Measurements from ENCODE around the gene MDFIC. TPM values are rescaled to one million over a fixed set of nuclear protein-coding genes. Genes with fewer than 3 reads are reported as not detected.

The MDFIC gene
- total and polyA plus RNA-seq, 4 donors, result 3.2 to 6.6 (median 5.3) TPM

DNA sequence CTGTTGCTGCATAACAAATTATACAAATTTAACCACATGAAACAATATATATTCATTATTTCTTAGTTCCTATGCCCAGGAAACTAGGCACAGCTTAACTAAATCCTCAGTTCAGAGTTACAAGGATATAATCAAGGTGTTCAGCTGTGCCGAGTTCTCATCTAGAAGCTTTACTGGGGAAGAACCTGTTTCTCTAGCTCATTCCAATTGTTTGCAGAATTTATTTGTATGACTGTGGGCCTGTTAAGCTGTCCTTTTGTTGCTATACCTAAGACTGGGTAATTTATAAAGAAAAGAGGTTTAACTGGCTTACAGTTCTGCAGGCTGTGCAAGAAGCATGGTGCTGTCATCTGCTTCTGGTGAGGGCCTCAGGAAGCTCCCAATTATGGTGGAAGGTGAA, 21.8 kb upstream of the MDFIC start:
- DNase-seq (ENCODE audit: low spot score), result no peak
- no peak for TF ChIP-seq SP1 (IDR thresholded peaks at IDR 0.05)
- TF ChIP-seq TAF1 (conservative IDR thresholded peaks at IDR 0.05), result no peak
- TF ChIP-seq GABPA (IDR thresholded peaks at IDR 0.05 in 1 of 2, conservative IDR thresholded peaks at IDR 0.05 in 1 of 2), result no peak
- TF ChIP-seq, protein P1, sequence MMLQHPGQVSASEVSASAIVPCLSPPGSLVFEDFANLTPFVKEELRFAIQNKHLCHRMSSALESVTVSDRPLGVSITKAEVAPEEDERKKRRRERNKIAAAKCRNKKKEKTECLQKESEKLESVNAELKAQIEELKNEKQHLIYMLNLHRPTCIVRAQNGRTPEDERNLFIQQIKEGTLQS (IDR thresholded peaks at IDR 0.05), result no peak
- no peak for TF ChIP-seq NR2F2 (IDR thresholded peaks at IDR 0.05)
- TF ChIP-seq, protein P2, sequence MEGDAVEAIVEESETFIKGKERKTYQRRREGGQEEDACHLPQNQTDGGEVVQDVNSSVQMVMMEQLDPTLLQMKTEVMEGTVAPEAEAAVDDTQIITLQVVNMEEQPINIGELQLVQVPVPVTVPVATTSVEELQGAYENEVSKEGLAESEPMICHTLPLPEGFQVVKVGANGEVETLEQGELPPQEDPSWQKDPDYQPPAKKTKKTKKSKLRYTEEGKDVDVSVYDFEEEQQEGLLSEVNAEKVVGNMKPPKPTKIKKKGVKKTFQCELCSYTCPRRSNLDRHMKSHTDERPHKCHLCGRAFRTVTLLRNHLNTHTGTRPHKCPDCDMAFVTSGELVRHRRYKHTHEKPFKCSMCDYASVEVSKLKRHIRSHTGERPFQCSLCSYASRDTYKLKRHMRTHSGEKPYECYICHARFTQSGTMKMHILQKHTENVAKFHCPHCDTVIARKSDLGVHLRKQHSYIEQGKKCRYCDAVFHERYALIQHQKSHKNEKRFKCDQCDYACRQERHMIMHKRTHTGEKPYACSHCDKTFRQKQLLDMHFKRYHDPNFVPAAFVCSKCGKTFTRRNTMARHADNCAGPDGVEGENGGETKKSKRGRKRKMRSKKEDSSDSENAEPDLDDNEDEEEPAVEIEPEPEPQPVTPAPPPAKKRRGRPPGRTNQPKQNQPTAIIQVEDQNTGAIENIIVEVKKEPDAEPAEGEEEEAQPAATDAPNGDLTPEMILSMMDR (IDR thresholded peaks at IDR 0.05; ENCODE audit: low read depth, low read length, missing input control), result no peak
- no peak for TF ChIP-seq HNF4A (conservative IDR thresholded peaks at IDR 0.05)
- TF ChIP-seq YY1 (IDR thresholded peaks at IDR 0.05), result no peak
- TF ChIP-seq FOXA2 (IDR thresholded peaks at IDR 0.05), result no peak
- TF ChIP-seq, protein P3, sequence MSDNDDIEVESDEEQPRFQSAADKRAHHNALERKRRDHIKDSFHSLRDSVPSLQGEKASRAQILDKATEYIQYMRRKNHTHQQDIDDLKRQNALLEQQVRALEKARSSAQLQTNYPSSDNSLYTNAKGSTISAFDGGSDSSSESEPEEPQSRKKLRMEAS (IDR thresholded peaks at IDR 0.05), result no peak
- no peak for TF ChIP-seq FOXA1 (IDR thresholded peaks at IDR 0.05)
- Histone ChIP-seq H3K27me3 (ENCODE audit: control insufficient read depth in 4 of 4, insufficient read depth in 4 of 4, low read length in 3 of 4) (no peaks in the 10 kb centered on the region), H3K9me3 (ENCODE audit: control insufficient read depth in 4 of 4, low read length in 3 of 4) (no peaks in the 10 kb centered on the region), H3K27ac (ENCODE audit: low read depth in 1 of 2, low read length in 2 of 2) (no peak overlapping the region), H3K4me3 (ENCODE audit: low read depth in 1 of 3, low read length in 3 of 3) (no peak overlapping the region), H3K9ac (ENCODE audit: low read depth in 1 of 2, low read length in 2 of 2) (no peak overlapping the region), H3K4me1 (ENCODE audit: control insufficient read depth in 4 of 4, insufficient read depth in 4 of 4, low read length in 3 of 4) (no peaks in the 10 kb centered on the region), H3K36me3 (ENCODE audit: control insufficient read depth in 4 of 4, insufficient read depth in 3 of 4, low read depth in 1 of 4, low read length in 3 of 4) (no peaks in the 10 kb centered on the region)
- WGBS, result 86% methylated on average over 1 of the region's 1 CpG

GRCh38 chr7:114901771-114902170, 20.1 kb upstream of the MDFIC start:
- Histone ChIP-seq H3K36me3 (ENCODE audit: control insufficient read depth in 4 of 4, insufficient read depth in 3 of 4, low read depth in 1 of 4, low read length in 3 of 4) (no peaks in the 10 kb centered on the region), H3K9ac (ENCODE audit: low read depth in 1 of 2, low read length in 2 of 2) (no peak overlapping the region), H3K4me1 (ENCODE audit: control insufficient read depth in 4 of 4, insufficient read depth in 4 of 4, low read length in 3 of 4) (no peaks in the 10 kb centered on the region), H3K4me3 (ENCODE audit: low read depth in 1 of 3, low read length in 3 of 3) (no peak overlapping the region), H3K9me3 (ENCODE audit: control insufficient read depth in 4 of 4, low read length in 3 of 4) (no peaks in the 10 kb centered on the region), H3K27me3 (ENCODE audit: control insufficient read depth in 4 of 4, insufficient read depth in 4 of 4, low read length in 3 of 4) (no peaks in the 10 kb centered on the region), H3K27ac (ENCODE audit: low read depth in 1 of 2, low read length in 2 of 2) (no peak overlapping the region)
- DNase-seq (ENCODE audit: low spot score), result no peak
- no peak for TF ChIP-seq NR2F2 (IDR thresholded peaks at IDR 0.05)
- TF ChIP-seq RXRA (IDR thresholded peaks at IDR 0.05), result no peak
- TF ChIP-seq EGR1 (IDR thresholded peaks at IDR 0.05; ENCODE audit: low read depth in 2 of 2), result no peak
- TF ChIP-seq HNF4G (IDR thresholded peaks at IDR 0.05), result no peak
- no peak for TF ChIP-seq FOXA1 (IDR thresholded peaks at IDR 0.05)
- no peak for TF ChIP-seq JUND (IDR thresholded peaks at IDR 0.05)
- TF ChIP-seq, protein P3 (IDR thresholded peaks at IDR 0.05), result no peak
- TF ChIP-seq, protein P2 (IDR thresholded peaks at IDR 0.05; ENCODE audit: low read depth, low read length, missing input control), result no peak
- no peak for TF ChIP-seq SP1 (IDR thresholded peaks at IDR 0.05)
- TF ChIP-seq ZBTB33 (IDR thresholded peaks at IDR 0.05), result no peak
- TF ChIP-seq FOXA2 (IDR thresholded peaks at IDR 0.05), result no peak
- TF ChIP-seq RAD21 (IDR thresholded peaks at IDR 0.05), result no peak
- no peak for TF ChIP-seq GABPA (IDR thresholded peaks at IDR 0.05 in 1 of 2, conservative IDR thresholded peaks at IDR 0.05 in 1 of 2)
- TF ChIP-seq, protein P1 (IDR thresholded peaks at IDR 0.05), result no peak
- no peak for TF ChIP-seq YY1 (IDR thresholded peaks at IDR 0.05)
- TF ChIP-seq, protein P4, sequence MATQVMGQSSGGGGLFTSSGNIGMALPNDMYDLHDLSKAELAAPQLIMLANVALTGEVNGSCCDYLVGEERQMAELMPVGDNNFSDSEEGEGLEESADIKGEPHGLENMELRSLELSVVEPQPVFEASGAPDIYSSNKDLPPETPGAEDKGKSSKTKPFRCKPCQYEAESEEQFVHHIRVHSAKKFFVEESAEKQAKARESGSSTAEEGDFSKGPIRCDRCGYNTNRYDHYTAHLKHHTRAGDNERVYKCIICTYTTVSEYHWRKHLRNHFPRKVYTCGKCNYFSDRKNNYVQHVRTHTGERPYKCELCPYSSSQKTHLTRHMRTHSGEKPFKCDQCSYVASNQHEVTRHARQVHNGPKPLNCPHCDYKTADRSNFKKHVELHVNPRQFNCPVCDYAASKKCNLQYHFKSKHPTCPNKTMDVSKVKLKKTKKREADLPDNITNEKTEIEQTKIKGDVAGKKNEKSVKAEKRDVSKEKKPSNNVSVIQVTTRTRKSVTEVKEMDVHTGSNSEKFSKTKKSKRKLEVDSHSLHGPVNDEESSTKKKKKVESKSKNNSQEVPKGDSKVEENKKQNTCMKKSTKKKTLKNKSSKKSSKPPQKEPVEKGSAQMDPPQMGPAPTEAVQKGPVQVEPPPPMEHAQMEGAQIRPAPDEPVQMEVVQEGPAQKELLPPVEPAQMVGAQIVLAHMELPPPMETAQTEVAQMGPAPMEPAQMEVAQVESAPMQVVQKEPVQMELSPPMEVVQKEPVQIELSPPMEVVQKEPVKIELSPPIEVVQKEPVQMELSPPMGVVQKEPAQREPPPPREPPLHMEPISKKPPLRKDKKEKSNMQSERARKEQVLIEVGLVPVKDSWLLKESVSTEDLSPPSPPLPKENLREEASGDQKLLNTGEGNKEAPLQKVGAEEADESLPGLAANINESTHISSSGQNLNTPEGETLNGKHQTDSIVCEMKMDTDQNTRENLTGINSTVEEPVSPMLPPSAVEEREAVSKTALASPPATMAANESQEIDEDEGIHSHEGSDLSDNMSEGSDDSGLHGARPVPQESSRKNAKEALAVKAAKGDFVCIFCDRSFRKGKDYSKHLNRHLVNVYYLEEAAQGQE (IDR thresholded peaks at IDR 0.05), result no peak
- TF ChIP-seq TAF1 (conservative IDR thresholded peaks at IDR 0.05), result no peak
- no peak for TF ChIP-seq HNF4A (conservative IDR thresholded peaks at IDR 0.05)
- WGBS, result 85% methylated on average over 1 of the region's 1 CpG

Measured in liver (tissue), 9 donors.